K562 (cell line): ENCODE measurements around the gene ST3GAL3. TPM values are rescaled to one million over a fixed set of nuclear protein-coding genes. Genes with fewer than 3 reads are reported as not detected.

Source experiments
- ATAC-seq: fragments of 200-7000 bp; cut with Tn5 transposase; 3 replicates; pipeline ENCODE4 v1.9.1; 2020; ENCODE audit warnings: moderate library complexity
- BruUV-seq: library from RNA; stranded (reverse); fragments of 400-500 nt; replicated peaks from 2 replicates; lab custom pipeline; 2021; lab: Mats Ljungman, UMichigan
- CTCF ChIA-PET: fragments of 300-600 bp; formaldehyde crosslinking; extraction: SDS; loops from one replicate; lab custom pipeline; 2021; ENCODE audit warnings: low intra/inter-chr PET ratio; lab: Yijun Ruan, JAX
- POLR2A ChIA-PET: fragments of 300-600, 350-650 bp; sonication (Branson Sonifier 250); formaldehyde crosslinking; extraction: SDS; loops from one replicate; lab custom pipeline; 2021; ENCODE audit warnings: antibody characterized with exemption, inconsistent platforms; lab: Yijun Ruan, JAX
- DNase-seq, 4 experiments: peaks; one replicate each; pipeline versions ENCODE4 v3.0.0 to v3.0.0-alpha.2; 2011 to 2018; ENCODE audit warnings: low spot score in 3 of 4, mixed read lengths in 3 of 4; ENCODE audit errors: extremely low read depth in 1 of 4
- FAIRE-seq: peaks from 2 replicates; lab custom pipeline; 2011; peaks lifted over from hg19 to GRCh38; lab: Jason Lieb, UNC
- H2AFZ ChIP-seq: 2 replicates; pipeline ENCODE4 v1.6.0; 2011; ENCODE audit warnings: low read depth, low read length, control low read depth, inconsistent platforms
- H3K27ac ChIP-seq: fragments of 200-600 bp; 3 replicates; pipeline ENCODE4 v1.8.0; 2011; ENCODE audit warnings: low read depth, mild to moderate bottlenecking, control low read depth, inconsistent platforms, low read length, moderate library complexity, mixed read lengths; ENCODE audit errors: extremely low read depth
- H3K27me3 ChIP-seq, 2 experiments: fragments of 300-600 bp in 1 of 2; 2 replicates in 1 of 2; 3 replicates in 1 of 2; pipeline versions ENCODE4 v1.6.0 to v1.8.0; 2011; ENCODE audit warnings: inconsistent platforms in 2 of 2, low read length in 2 of 2, mild to moderate bottlenecking in 1 of 2, mixed read lengths in 1 of 2, moderate library complexity in 1 of 2; ENCODE audit not compliant: control insufficient read depth in 2 of 2, insufficient read depth in 2 of 2
- H3K36me3 ChIP-seq: fragments of 300-600 bp; 3 replicates; pipeline ENCODE4 v1.8.0; 2011; ENCODE audit warnings: mild to moderate bottlenecking, low read length, inconsistent platforms; ENCODE audit not compliant: control insufficient read depth, insufficient read depth
- H3K4me1 ChIP-seq, 2 experiments: fragments of 200-600 bp in 1 of 2; replicated peaks in 1 of 2; 2 replicates in 1 of 2; 3 replicates in 1 of 2; pipeline versions ENCODE4 v1.5.1 to v1.8.0; 2011; ENCODE audit warnings: inconsistent platforms in 2 of 2, low read length in 2 of 2, mild to moderate bottlenecking in 1 of 2, mixed read lengths in 1 of 2, moderate library complexity in 1 of 2; ENCODE audit not compliant: control insufficient read depth in 2 of 2, insufficient read depth in 2 of 2
- H3K4me2 ChIP-seq: 2 replicates; pipeline ENCODE4 v1.6.1; 2011; ENCODE audit warnings: low read length, control low read depth, inconsistent platforms, mixed read lengths; ENCODE audit not compliant: insufficient read depth
- H3K4me3 ChIP-seq: fragments of 200-600 bp; sonication (generic), shearing (Covaris generic); 2 replicates; pipeline ENCODE4 v1.5.1; 2016; ENCODE audit warnings: control low read depth, inconsistent platforms
- H3K79me2 ChIP-seq: fragments of 200-600 bp; 3 replicates; pipeline ENCODE4 v1.8.0; 2011; ENCODE audit warnings: low read length, inconsistent platforms; ENCODE audit not compliant: control insufficient read depth, insufficient read depth
- H3K9ac ChIP-seq, 2 experiments: 2 replicates each; pipeline versions ENCODE4 v1.6.0 to v1.6.1; 2011; ENCODE audit warnings: low read depth in 2 of 2, low read length in 2 of 2, control low read depth in 1 of 2, inconsistent platforms in 1 of 2, mild to moderate bottlenecking in 1 of 2, mixed read lengths in 1 of 2; ENCODE audit not compliant: insufficient read depth in 1 of 2
- H3K9me1 ChIP-seq: one replicate; pipeline ENCODE4 v1.6.0; 2011; ENCODE audit warnings: inconsistent platforms, mild to moderate bottlenecking, low read length, moderate library complexity; ENCODE audit not compliant: control insufficient read depth, insufficient read depth
- H3K9me3 ChIP-seq: replicated peaks from 2 replicates; pipeline ENCODE4 v1.5.1; 2011; ENCODE audit warnings: low read depth, low read length, inconsistent platforms; ENCODE audit not compliant: control insufficient read depth, insufficient read depth
- H4K20me1 ChIP-seq: replicated peaks from 2 replicates; pipeline ENCODE4 v1.6.1; 2011; ENCODE audit warnings: low read length, inconsistent platforms, mixed read lengths; ENCODE audit not compliant: control insufficient read depth, insufficient read depth
- BRD4 ChIP-seq: fragments of 200-600 bp; sonication (generic); IDR thresholded peaks from 2 replicates; pipeline ENCODE4 v1.6.1; 2017; ENCODE audit warnings: inconsistent platforms
- GATAD2A ChIP-seq: fragments of 450-650 bp; IDR thresholded peaks from 2 replicates; pipeline ENCODE4 v1.6.1; 2017
- MEIS2 ChIP-seq: fragments of 450-650 bp; IDR thresholded peaks from 2 replicates; pipeline ENCODE4 v1.6.1; 2014; ENCODE audit warnings: mild to moderate bottlenecking; ENCODE audit not compliant: partially characterized antibody
- NCOR1 ChIP-seq: fragments of 450-650 bp; IDR thresholded peaks from 2 replicates; pipeline ENCODE4 v1.6.1; 2016; ENCODE audit warnings: mild to moderate bottlenecking, moderate library complexity
- PHF20 ChIP-seq: fragments of 450-650 bp; IDR thresholded peaks from 2 replicates; pipeline ENCODE4 v1.6.1; 2018; ENCODE audit not compliant: partially characterized antibody
- PREB ChIP-seq: sonication (generic); formaldehyde crosslinking; IDR thresholded peaks from 2 replicates; pipeline ENCODE4 v1.8.1; 2023; ENCODE audit warnings: mild to moderate bottlenecking, missing genetic modification reagents
- SREBF2 ChIP-seq: sonication (generic); formaldehyde crosslinking; IDR thresholded peaks from 2 replicates; pipeline ENCODE4 v1.4.0; 2020; ENCODE audit warnings: mild to moderate bottlenecking, missing genetic modification reagents
- TOE1 ChIP-seq, 2 experiments: fragments of 450-650 bp in 1 of 2; sonication (generic) in 1 of 2; formaldehyde crosslinking in 1 of 2; IDR thresholded peaks; 2 replicates each; pipeline versions ENCODE4 v1.7.1 to v1.8.0; 2016 to 2022; ENCODE audit warnings: borderline replicate concordance in 2 of 2, mild to moderate bottlenecking in 2 of 2, antibody characterized with exemption in 1 of 2, inconsistent platforms in 1 of 2, low read depth in 1 of 2, missing genetic modification reagents in 1 of 2, moderate library complexity in 1 of 2
- ZBTB12 ChIP-seq: fragments of 250-450 bp; sonication (Bioruptor Pico); IDR thresholded peaks from 2 replicates; pipeline ENCODE4 v1.4.0; 2020
- ZNF785 ChIP-seq: fragments of 250-450 bp; sonication (Bioruptor Pico); IDR thresholded peaks from 2 replicates; pipeline ENCODE4 v1.4.0; 2020; ENCODE audit warnings: mild to moderate bottlenecking
- WGBS: fragments of 100-300 bp; shearing (Covaris generic); methylation state at CpG from one replicate; pipeline ENCODE4 v1.1.6; 2016; ENCODE audit warnings: low coverage, mixed read lengths; ENCODE audit not compliant: insufficient coverage; ENCODE audit errors: missing lambda C conversion rate; 5-methylcytosine and 5-hydroxymethylcytosine counted together
- in situ Hi-C: fragments of 300-500 bp; cut with MboI; formaldehyde crosslinking; loops from 4 replicates; pipeline ENCODE4 v1.15.0; 2018; ENCODE audit warnings: inconsistent platforms, mixed read lengths
- intact Hi-C: fragments of 100-400 bp; cut with micrococcal nuclease; formaldehyde crosslinking; loops from 2 replicates; pipeline ENCODE4 v1.14.2; 2022
- polyA plus RNA-seq, 8 experiments: library from polyadenylated mRNA; depleted of rRNA in 4 of 8; stranded (reverse) in 5 of 8; unstranded in 3 of 8; fragments of >200 nt; fragmentation: Nextera tagmentation in 2 of 8; fragmentation: Illumina TruSeq in 1 of 8; extraction: Ambion mirVana in 2 of 8; extraction: Trizol in 1 of 8; gene quantifications; 2 replicates each; pipeline versions ENCODE4 v1.2.1 to v1.2.3, GENCODE V29; 2011 to 2014; ENCODE audit warnings: inconsistent platforms in 1 of 8, missing spikeins in 1 of 8
- total RNA-seq, 7 experiments: library from RNA; depleted of rRNA in 6 of 7; stranded (reverse); fragments of >200 nt in 6 of 7; fragmentation: Illumina TruSeq in 2 of 7; extraction: Trizol in 2 of 7; gene quantifications; 2 replicates each; pipeline versions ENCODE4 v1.2.1 to v1.2.3, GENCODE V29; 2011 to 2021; ENCODE audit warnings: low replicate concordance in 1 of 7

The ST3GAL3 gene
- total and polyA plus RNA-seq, 9 of the 15 experiments (the other 6 are each of a cell fraction or from before 2014, with no cell fraction given): 1.2 to 18.9 (median 11.0) TPM

- H4K20me1 ChIP-seq: no peaks in the 10 kb centered on the region
- no peaks in the 10 kb centered on the region for H3K27me3 ChIP-seq
- WGBS: 60% methylated on average over 8 of the region's 8 CpGs
- no peaks in the 10 kb centered on the region for H3K9me3 ChIP-seq
- BruUV-seq: no TSS peak
- no peaks in the 10 kb centered on the region for H3K36me3 ChIP-seq
- in situ Hi-C loops: no loop called here
- TF ChIP-seq NCOR1: no peak
- no peak for TF ChIP-seq GATAD2A
- TF ChIP-seq SREBF2 (CRISPR knock-in tag): no peak
- no peak for TF ChIP-seq BRD4
- TF ChIP-seq ZNF785 (CRISPR knock-in tag): no peak
- no peak for TF ChIP-seq PREB (CRISPR knock-in tag)
- no peak for TF ChIP-seq ZBTB12 (CRISPR knock-in tag)
- no peak for TF ChIP-seq TOE1 (IDR thresholded peaks at IDR 0.05; ENCODE audit: borderline replicate concordance)
- TF ChIP-seq TOE1 (CRISPR knock-in tag; IDR thresholded peaks at IDR 0.05; ENCODE audit: borderline replicate concordance, low read depth): no peak
- no peak for TF ChIP-seq PHF20
- TF ChIP-seq MEIS2: no peak
- TF ChIP-seq, all 486 proteins: peak for 0
- DNase-seq (no peak), FAIRE-seq (no peak), ATAC-seq (no peak)
- no peaks in the 10 kb centered on the region for H3K79me2 ChIP-seq
- ChIA-PET CTCF (no interaction called here), POLR2A (interaction anchor here (3.2 kb wide), 1 partner anchor 10 kb away, joined by 14 read pairs; no protein-coding TSS in a partner anchor)
- no peaks in the 10 kb centered on the region for H3K9me1 ChIP-seq
- no peak overlapping the region for H3K4me3 ChIP-seq
- intact Hi-C loops: no loop called here
- H3K27ac ChIP-seq: no peak overlapping the region
- no peak overlapping the region for H3K4me2 ChIP-seq
- no peak overlapping the region; a peak in 1 of 4 replicates for H3K9ac ChIP-seq
- H2AFZ ChIP-seq: no peak overlapping the region
- peaks cover 0 to 2% of the 10 kb centered on the region in 2 experiments; a peak in 3 of 5 replicates for H3K4me1 ChIP-seq
Observed at GRCh38 chr1:43850591-43851233, 143.4 kb downstream of the ST3GAL3 start.
